ENCODE measurements around the gene FCHSD2. TPM values are rescaled to one million over a fixed set of nuclear protein-coding genes. Genes with fewer than 3 reads are reported as not detected.
"Not testable (repeated sequence)": the region's sequence is repeated elsewhere in the genome, so short reads cannot be mapped to it uniquely, and the experiment has no call there.

The FCHSD2 gene
- polyA plus RNA-seq, 1 donor: 22.8 TPM

GRCh38 chr11:73011126-73011817 lies 130.8 kb downstream of the FCHSD2 start:
- DNase-seq (ENCODE audit: low read depth): no peak

- no peak for DNase-seq (ENCODE audit: low read depth)
These were observed 132.1 kb downstream of the FCHSD2 start for GRCh38 chr11:73009972-73010371.

- no peak for DNase-seq (ENCODE audit: low read depth)
These were observed 138.0 kb downstream of the FCHSD2 start for GRCh38 chr11:73004088-73004487.

- DNase-seq (ENCODE audit: low read depth): no peak
These were observed 139.0 kb downstream of the FCHSD2 start for GRCh38 chr11:73003088-73003487.

GRCh38 chr11:73002214-73002613 lies 139.9 kb downstream of the FCHSD2 start:
- DNase-seq (ENCODE audit: low read depth): no peak

- DNase-seq (ENCODE audit: low read depth): no peak
These were observed 140.5 kb downstream of the FCHSD2 start for GRCh38 chr11:73001615-73002014.

- DNase-seq (ENCODE audit: low read depth): no peak
These were observed 143.4 kb downstream of the FCHSD2 start for GRCh38 chr11:72998676-72999075.

GRCh38 chr11:72996959-72997358 lies 145.2 kb downstream of the FCHSD2 start:
- no peak for DNase-seq (ENCODE audit: low read depth)

GRCh38 chr11:72989727-72990126 lies 152.4 kb downstream of the FCHSD2 start:
- no peak for DNase-seq (ENCODE audit: low read depth)

GRCh38 chr11:72988821-72989220 lies 153.3 kb downstream of the FCHSD2 start:
- DNase-seq (ENCODE audit: low read depth): no peak

- DNase-seq (ENCODE audit: low read depth): peak; percentile 11
These were observed 156.5 kb downstream of the FCHSD2 start for GRCh38 chr11:72985645-72986044.

GRCh38 chr11:72984453-72985077 lies 157.6 kb downstream of the FCHSD2 start:
- DNase-seq (ENCODE audit: low read depth): no peak

GRCh38 chr11:72983560-72983959 lies 158.6 kb downstream of the FCHSD2 start:
- no peak for DNase-seq (ENCODE audit: low read depth)

- no peak for DNase-seq (ENCODE audit: low read depth)
These were observed 160.0 kb downstream of the FCHSD2 start for GRCh38 chr11:72981971-72982685.

- DNase-seq (ENCODE audit: low read depth): no peak
These were observed 161.0 kb downstream of the FCHSD2 start for GRCh38 chr11:72981080-72981479.

- DNase-seq (ENCODE audit: low read depth): not testable (repeated sequence)
These were observed 164.3 kb downstream of the FCHSD2 start for GRCh38 chr11:72977782-72978181.

- DNase-seq (ENCODE audit: low read depth): not testable (repeated sequence)
These were observed 165.6 kb downstream of the FCHSD2 start for GRCh38 chr11:72976522-72976892.

GRCh38 chr11:72975778-72976521 lies 166.2 kb downstream of the FCHSD2 start:
- DNase-seq (ENCODE audit: low read depth): no peak

- no peak for DNase-seq (ENCODE audit: low read depth)
These were observed 167.5 kb downstream of the FCHSD2 start for GRCh38 chr11:72974487-72975205.

- DNase-seq (ENCODE audit: low read depth): no peak
These were observed 169.5 kb downstream of the FCHSD2 start for GRCh38 chr11:72972496-72973128.
